ENCODE data around the gene CD164.

Gene CD164

DNA sequence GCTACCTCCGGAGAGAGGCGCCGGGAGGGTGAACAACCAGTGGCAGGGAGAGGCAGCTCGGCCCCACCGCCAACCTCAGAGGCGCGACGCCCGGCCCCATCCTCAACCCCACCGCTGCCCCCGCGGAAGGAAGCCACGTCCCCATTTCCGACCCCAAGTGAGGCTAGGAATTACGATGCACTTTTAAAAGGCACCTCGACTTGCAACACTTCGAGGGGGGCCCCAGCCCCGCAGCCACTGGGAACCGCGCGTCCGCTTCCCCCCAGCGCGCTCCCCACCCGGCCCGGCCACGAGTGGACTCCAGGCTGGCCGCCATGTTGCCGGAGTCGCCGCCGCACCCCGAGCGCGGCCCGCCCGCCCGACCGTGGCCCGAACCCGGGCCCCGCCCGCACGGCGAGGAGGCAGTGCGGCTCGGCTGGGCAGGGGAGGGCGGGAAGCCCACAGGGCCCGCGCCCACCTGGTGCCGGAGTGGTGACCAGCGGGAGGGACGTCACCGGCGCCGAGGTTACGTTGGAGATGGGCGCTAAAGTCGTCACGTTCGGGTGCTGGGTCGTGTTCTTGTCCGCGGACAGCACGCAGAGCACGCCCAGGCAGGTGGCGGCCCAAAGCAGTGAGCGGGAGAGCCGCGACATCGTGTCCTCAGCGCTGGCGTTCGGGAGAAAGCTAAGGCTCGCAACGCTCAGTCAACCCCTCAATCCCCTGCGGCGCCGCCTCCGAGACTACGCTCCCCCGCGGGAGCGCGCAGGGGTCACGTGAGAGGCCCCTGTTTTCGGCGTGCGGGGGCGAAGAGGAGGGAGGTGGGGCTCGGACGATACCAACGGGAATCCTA, at the start of gene CD164:
Gene CD164 (minus strand): TSS at position 721 of the 829 bp plus-strand sequence. CDS start 89 bp downstream, at position 632.
- DNase-seq (ENCODE audit: extremely low read depth, low read depth) = peak; percentile 91
- TF ChIP-seq, protein P1, sequence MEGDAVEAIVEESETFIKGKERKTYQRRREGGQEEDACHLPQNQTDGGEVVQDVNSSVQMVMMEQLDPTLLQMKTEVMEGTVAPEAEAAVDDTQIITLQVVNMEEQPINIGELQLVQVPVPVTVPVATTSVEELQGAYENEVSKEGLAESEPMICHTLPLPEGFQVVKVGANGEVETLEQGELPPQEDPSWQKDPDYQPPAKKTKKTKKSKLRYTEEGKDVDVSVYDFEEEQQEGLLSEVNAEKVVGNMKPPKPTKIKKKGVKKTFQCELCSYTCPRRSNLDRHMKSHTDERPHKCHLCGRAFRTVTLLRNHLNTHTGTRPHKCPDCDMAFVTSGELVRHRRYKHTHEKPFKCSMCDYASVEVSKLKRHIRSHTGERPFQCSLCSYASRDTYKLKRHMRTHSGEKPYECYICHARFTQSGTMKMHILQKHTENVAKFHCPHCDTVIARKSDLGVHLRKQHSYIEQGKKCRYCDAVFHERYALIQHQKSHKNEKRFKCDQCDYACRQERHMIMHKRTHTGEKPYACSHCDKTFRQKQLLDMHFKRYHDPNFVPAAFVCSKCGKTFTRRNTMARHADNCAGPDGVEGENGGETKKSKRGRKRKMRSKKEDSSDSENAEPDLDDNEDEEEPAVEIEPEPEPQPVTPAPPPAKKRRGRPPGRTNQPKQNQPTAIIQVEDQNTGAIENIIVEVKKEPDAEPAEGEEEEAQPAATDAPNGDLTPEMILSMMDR (IDR thresholded peaks at IDR 0.05; ENCODE audit: low read depth, low read length) = no peak

DNA sequence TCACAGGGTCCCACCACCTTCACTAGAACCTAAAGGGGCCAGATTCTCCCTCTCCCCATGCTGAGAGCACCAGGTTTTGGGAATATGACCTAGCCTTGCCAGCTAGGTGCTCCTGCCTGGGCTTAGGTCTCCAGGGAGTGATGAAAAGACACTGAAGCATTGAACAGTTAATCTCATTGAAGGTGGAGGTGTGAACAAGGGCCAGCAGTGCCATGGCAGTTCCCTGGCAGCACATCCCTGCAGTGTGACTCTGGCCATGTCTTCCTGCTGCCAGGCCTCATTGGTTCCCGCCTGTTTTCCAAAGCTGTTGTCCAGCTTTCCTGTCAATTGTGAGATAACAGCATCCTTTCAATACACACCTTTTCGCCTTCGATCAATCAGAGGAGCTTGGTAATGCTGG, 47.2 kb upstream of the CD164 start:
- TF ChIP-seq, protein P1 (IDR thresholded peaks at IDR 0.05; ENCODE audit: low read depth, low read length) = no peak
- no peak for DNase-seq (ENCODE audit: extremely low read depth, low read depth)

DNA sequence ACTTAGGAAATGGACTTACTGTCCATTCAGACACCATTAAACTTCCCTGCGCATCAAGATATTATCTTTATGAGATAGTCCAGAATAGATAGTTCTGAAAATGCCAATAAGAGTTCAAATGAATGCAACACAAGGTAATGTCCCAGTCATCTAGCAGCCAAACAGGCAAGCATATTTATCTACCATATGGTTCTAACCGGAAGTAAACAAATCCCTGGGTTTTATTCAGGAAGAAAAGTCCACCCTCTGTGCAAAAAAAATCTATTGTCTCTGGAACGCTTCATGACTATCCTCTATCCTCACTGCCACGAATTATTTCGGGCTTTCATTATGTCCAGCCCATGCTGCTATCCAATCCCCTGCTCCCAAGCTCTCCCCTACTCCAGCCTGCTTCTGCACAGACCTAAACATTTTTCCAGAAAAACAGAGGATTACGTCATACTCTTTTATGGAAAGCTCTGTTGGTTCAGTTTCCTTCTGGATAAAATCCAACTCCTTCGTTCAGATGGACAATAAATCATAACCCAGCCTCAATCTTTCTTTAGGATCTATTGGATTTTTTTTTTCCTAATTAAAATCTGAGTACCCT, 46.7 kb upstream of the CD164 start:
- peak; percentile 25 for DNase-seq (ENCODE audit: extremely low read depth, low read depth)
- TF ChIP-seq, protein P1 (IDR thresholded peaks at IDR 0.05; ENCODE audit: low read depth, low read length) = no peak

DNA sequence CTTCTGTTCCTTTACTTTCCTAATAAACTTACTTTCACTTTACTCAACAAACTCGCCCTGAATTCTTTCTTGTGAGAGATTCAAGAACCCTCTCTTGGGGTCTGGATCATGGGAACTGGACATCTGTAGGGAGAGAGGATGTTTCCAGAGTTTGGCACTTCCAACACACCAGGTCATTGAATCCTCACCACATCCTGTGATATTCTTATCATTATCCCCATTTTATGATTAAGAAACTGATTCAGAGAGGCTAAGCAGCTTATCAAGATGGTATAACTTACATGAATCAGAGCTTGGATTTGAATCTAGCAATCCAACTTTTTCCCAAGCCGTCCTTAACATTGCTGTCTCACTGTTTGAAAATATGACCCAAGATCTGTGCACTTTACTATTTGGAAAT, 42.7 kb upstream of the CD164 start:
- TF ChIP-seq, protein P1 (IDR thresholded peaks at IDR 0.05; ENCODE audit: low read depth, low read length) = no peak

DNA sequence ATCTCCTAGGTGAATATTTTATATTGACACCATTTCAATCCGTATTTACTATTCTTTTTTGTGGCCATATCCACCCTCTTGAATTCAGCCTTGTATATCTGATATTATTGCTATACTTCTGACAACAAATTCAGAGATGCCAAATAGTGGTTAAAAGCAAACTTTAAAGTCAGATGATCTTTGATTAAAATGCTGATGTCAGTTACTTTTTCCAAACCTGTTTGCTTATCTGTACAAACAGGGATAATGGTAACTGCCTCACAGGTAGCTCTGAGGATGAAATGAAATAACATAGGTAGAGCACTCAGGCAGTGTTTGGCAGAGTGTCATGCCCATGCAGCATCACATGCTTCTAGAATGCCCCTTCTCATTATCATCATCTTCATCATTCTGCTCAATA, 38.9 kb upstream of the CD164 start:
- no peak for DNase-seq (ENCODE audit: extremely low read depth, low read depth)
- TF ChIP-seq, protein P1 (IDR thresholded peaks at IDR 0.05; ENCODE audit: low read depth, low read length) = no peak

More for the DNA sequence above, 42.7 kb upstream of the CD164 start:
- no peak for DNase-seq (ENCODE audit: extremely low read depth, low read depth)

DNA sequence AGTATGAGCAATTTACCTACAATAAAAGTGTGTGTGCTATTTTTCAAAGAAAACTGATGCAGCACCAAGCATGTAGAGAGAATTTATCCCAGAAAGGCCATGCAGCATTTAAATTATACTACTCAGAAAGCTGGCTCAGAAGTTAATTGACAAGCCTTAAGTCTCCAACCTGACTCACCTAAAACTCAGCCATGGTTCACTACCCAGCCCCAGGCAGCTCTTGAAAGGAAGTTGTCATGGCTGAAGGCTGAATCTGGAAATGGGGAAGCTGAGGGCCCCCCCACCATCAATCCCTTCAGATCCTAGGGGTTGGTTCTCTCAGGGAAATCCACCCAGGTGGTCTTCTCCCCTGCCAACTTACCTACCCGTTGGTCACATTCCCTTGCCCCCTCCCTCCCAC, 38.5 kb upstream of the CD164 start:
- TF ChIP-seq, protein P1 (IDR thresholded peaks at IDR 0.05; ENCODE audit: low read depth, low read length) = no peak
- no peak for DNase-seq (ENCODE audit: extremely low read depth, low read depth)

DNA sequence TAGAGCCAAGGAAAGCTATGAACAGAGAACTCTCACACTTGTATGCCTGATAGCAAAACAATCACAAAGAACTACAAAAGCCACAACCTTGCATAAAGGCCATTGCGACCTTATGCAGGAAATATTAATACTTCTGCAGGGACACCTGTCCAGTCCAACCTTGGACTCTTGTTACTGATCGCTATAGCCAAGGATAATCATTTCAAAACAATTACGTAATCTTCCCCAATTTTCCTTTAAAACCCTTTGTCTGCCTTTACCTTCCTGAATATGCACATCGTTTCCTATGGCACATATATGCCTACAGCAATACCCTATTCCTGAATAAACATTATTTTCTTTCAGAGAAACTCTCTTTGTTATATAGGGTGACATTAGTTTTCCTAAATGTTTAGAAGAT, 35.4 kb upstream of the CD164 start:
- TF ChIP-seq, protein P1 (IDR thresholded peaks at IDR 0.05; ENCODE audit: low read depth, low read length) = no peak
- no peak for DNase-seq (ENCODE audit: extremely low read depth, low read depth)
